DMS153 (cell line): ENCODE results near the gene TM4SF1.
"Not testable (repeated sequence)": the region's sequence is repeated elsewhere in the genome, so short reads cannot be mapped to it uniquely, and the experiment has no call there.

ENCODE experiments used
- DNase-seq: peaks from one replicate; lab custom pipeline; 2025; lab: John Stamatoyannopoulos, UW

Gene TM4SF1

GRCh38 chr3:149395107-149396089 lies 17.9 kb upstream of the TM4SF1 start:
- DNase-seq: peak; percentile 78

GRCh38 chr3:149393345-149394160 lies 16.1 kb upstream of the TM4SF1 start:
- DNase-seq: peak; percentile 17

GRCh38 chr3:149391960-149392359 lies 14.5 kb upstream of the TM4SF1 start:
- no peak for DNase-seq

- no peak for DNase-seq
Measured at GRCh38 chr3:149390772-149391212, 13.3 kb upstream of the TM4SF1 start.

GRCh38 chr3:149390294-149390693 lies 12.8 kb upstream of the TM4SF1 start:
- no peak for DNase-seq

- no peak for DNase-seq
Measured at GRCh38 chr3:149388531-149389417, 11.3 kb upstream of the TM4SF1 start.

- DNase-seq: no peak
Measured at GRCh38 chr3:149388001-149388440, 10.6 kb upstream of the TM4SF1 start.

- no peak for DNase-seq
Measured at GRCh38 chr3:149386299-149386606, 8.8 kb upstream of the TM4SF1 start.

GRCh38 chr3:149385617-149386298 lies 8.3 kb upstream of the TM4SF1 start:
- no peak for DNase-seq

- DNase-seq: no peak
Measured at GRCh38 chr3:149384911-149385321, 7.5 kb upstream of the TM4SF1 start.

- DNase-seq: no peak
Measured at GRCh38 chr3:149384167-149384566, 6.7 kb upstream of the TM4SF1 start.

GRCh38 chr3:149383703-149384102 lies 6.3 kb upstream of the TM4SF1 start:
- no peak for DNase-seq

- DNase-seq: no peak
Measured at GRCh38 chr3:149382518-149382917, 5.1 kb upstream of the TM4SF1 start.

GRCh38 chr3:149382101-149382467 lies 4.6 kb upstream of the TM4SF1 start:
- DNase-seq: no peak

GRCh38 chr3:149381173-149382100 lies 4.0 kb upstream of the TM4SF1 start:
- DNase-seq: no peak

GRCh38 chr3:149380220-149380619 lies 2.8 kb upstream of the TM4SF1 start:
- DNase-seq: not testable (repeated sequence)

- no peak for DNase-seq
Measured at GRCh38 chr3:149378478-149379309, 1.2 kb upstream of the TM4SF1 start.

GRCh38 chr3:149376718-149377407 lies 586 bp downstream of the TM4SF1 start:
- no peak for DNase-seq
